ENCODE results near the gene ITGB3. TPM values are rescaled to one million over a fixed set of nuclear protein-coding genes. Genes with fewer than 3 reads are reported as not detected.

ITGB3 gene
- total and polyA plus RNA-seq, 2 of the 8 experiments (the other 6 are each of a cell fraction or from before 2014, with no cell fraction given), result 0.08 to 0.09 TPM

DNA sequence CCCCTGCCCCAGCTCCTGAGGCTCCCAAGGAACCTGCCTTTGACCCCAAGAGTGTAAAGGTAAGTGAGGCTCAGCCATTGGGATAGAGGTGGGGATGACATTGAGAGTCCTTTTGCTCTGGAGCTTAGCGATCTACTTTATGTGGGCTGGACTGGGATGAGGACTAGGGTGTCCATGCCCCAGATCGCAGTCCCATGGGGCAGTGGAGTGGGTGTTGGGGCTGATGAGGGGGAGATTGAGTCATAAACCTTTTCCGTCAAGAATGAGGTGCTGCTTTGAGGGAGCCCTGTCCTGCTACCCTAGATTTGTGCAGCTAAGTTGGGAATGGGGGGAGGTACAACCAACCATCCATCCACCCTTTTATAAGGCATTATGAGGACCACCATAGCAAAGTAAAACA, 44.1 kb upstream of the ITGB3 start:
- Histone ChIP-seq H2BK120ac (replicated peaks; ENCODE audit: low read depth, low read length) (no peak overlapping the region), H3K4me1 (replicated peaks in 1 of 4; ENCODE audit: control insufficient read depth in 3 of 4, insufficient read depth in 4 of 4, low read length in 3 of 4) (peaks cover 0 to 3% (median 1%) of the 10 kb centered on the region in 4 experiments; a peak in 2 of 7 replicates), H3K14ac (ENCODE audit: insufficient read length) (no peak overlapping the region), H4K91ac (replicated peaks; ENCODE audit: insufficient read length, low read length) (no peak overlapping the region), H3K4me2 (ENCODE audit: insufficient read depth in 1 of 2, low read depth in 2 of 2, low read length in 2 of 2) (no peak overlapping the region), H2AK5ac (ENCODE audit: low read depth, low read length) (no peak overlapping the region), H3K9ac (replicated peaks in 1 of 4; ENCODE audit: extremely low read depth in 1 of 4, low read depth in 3 of 4, low read length in 3 of 4) (no peak overlapping the region), H3K9me3 (ENCODE audit: insufficient read depth in 2 of 2, low read depth in 1 of 2, low read length in 1 of 2) (no peaks in the 10 kb centered on the region), H3K79me1 (ENCODE audit: low read depth, low read length) (no peaks in the 10 kb centered on the region), H3K23ac (ENCODE audit: insufficient read length) (no peak overlapping the region), H3K27ac (ENCODE audit: low read depth, low read length) (no peak overlapping the region), H3K4ac (replicated peaks; ENCODE audit: insufficient read length, low read depth, low read length) (no peak overlapping the region), H2AFZ (ENCODE audit: low read length) (peak overlapping the region; percentile 18; the same call in 1 of the 2 replicates), H3K18ac (ENCODE audit: extremely low read depth, low read length) (no peak overlapping the region), H3K56ac (replicated peaks; ENCODE audit: insufficient read length, low read depth, low read length) (no peak overlapping the region), H2BK12ac (ENCODE audit: low read depth, low read length) (no peak overlapping the region), H3K36me3 (ENCODE audit: control insufficient read depth in 2 of 4, insufficient read depth in 4 of 4, low read length in 3 of 4) (no peaks in the 10 kb centered on the region), H2BK20ac (ENCODE audit: low read length) (no peak overlapping the region), H4K8ac (ENCODE audit: extremely low read depth, insufficient read depth, low read length) (no peak overlapping the region), H3K79me2 (ENCODE audit: control insufficient read depth in 1 of 2, insufficient read depth in 2 of 2, low read length in 2 of 2) (no peaks in the 10 kb centered on the region), H3K23me2 (ENCODE audit: low read depth, low read length) (peaks cover 2% of the 10 kb centered on the region; the same call in 1 of the 2 replicates), H2BK5ac (ENCODE audit: low read depth, low read length) (no peak overlapping the region), H3K27me3 (replicated peaks in 1 of 4; ENCODE audit: control insufficient read depth in 3 of 4, extremely low read depth in 1 of 4, insufficient read depth in 3 of 4, low read length in 3 of 4) (peaks cover 0 to 2% (median 0%) of the 10 kb centered on the region in 4 experiments; a peak in 2 of 7 replicates), H4K5ac (ENCODE audit: insufficient read length, low read depth, low read length) (no peak overlapping the region), H4K20me1 (replicated peaks in 1 of 2; ENCODE audit: control insufficient read depth in 1 of 2, insufficient read depth in 2 of 2, low read length in 2 of 2) (no peaks in the 10 kb centered on the region), H2BK15ac (ENCODE audit: low read length) (no peak overlapping the region), H3K4me3 (ENCODE audit: extremely low read depth in 1 of 4, insufficient read depth in 2 of 4, low read depth in 3 of 4, low read length in 4 of 4) (no peak overlapping the region)
- ChIA-PET CTCF (ENCODE audit: partially characterized antibody) (interaction anchor here (0.6 to 2.4 kb wide), 3 partner anchors 11 to 207 kb away, joined by 3 to 10 read pairs (median 4); no protein-coding TSS in a partner anchor), POLR2A (ENCODE audit: partially characterized antibody) (no interaction called here)
- no peak for DNase-seq (ENCODE audit: low read depth in 1 of 2, low spot score in 2 of 2)
- FAIRE-seq, result no peak
- 93% methylated on average over 3 of the region's 3 CpGs; no CpG with 5 or more reads in 1 of the 2 experiments for WGBS, 2 experiments (ENCODE audit: extremely low coverage in 1 of 2, insufficient coverage in 1 of 2, insufficient read length in 1 of 2, insufficient replicate concordance in 2 of 2, low coverage in 1 of 2, low lambda C conversion rate in 2 of 2, missing lambda C conversion rate in 1 of 2)
- no peak for TF ChIP-seq YY1 (IDR thresholded peaks at IDR 0.05; ENCODE audit: low read depth, low read length)
- no peak for TF ChIP-seq CEBPB (IDR thresholded peaks at IDR 0.05; ENCODE audit: low read depth, low read length)
- TF ChIP-seq CTCF (IDR thresholded peaks at IDR 0.05; ENCODE audit: control extremely low read depth in 1 of 3, insufficient read depth in 1 of 3, low read depth in 1 of 3, low read length in 3 of 3), result no peak
- no peak for TF ChIP-seq EP300 (IDR thresholded peaks at IDR 0.05; ENCODE audit: borderline replicate concordance in 1 of 2, low read depth in 2 of 2, low read length in 2 of 2)
- TF ChIP-seq BCL11A (IDR thresholded peaks at IDR 0.05; ENCODE audit: low read depth in 2 of 2, low read length in 2 of 2), result no peak
- TF ChIP-seq CHD2 (IDR thresholded peaks at IDR 0.05; ENCODE audit: low read length), result no peak
- TF ChIP-seq GABPA (IDR thresholded peaks at IDR 0.05; ENCODE audit: borderline replicate concordance, insufficient read depth, low read length), result no peak
- TF ChIP-seq POLR2A (IDR thresholded peaks at IDR 0.05; ENCODE audit: control extremely low read depth in 1 of 2, low read depth in 2 of 2, low read length in 2 of 2), result no peak
- TF ChIP-seq TAF1 (IDR thresholded peaks at IDR 0.05; ENCODE audit: low read depth, low read length), result no peak
- no peak for TF ChIP-seq NRF1 (IDR thresholded peaks at IDR 0.05; ENCODE audit: low read depth, low read length)
- TF ChIP-seq GTF2F1 (IDR thresholded peaks at IDR 0.05; ENCODE audit: borderline replicate concordance, low read depth, low read length), result no peak
- TF ChIP-seq POU5F1 (IDR thresholded peaks at IDR 0.05; ENCODE audit: low read depth, low read length), result no peak
- no peak for TF ChIP-seq CBX8 (IDR thresholded peaks at IDR 0.05; ENCODE audit: borderline replicate concordance, low read depth, low read length)
